Heart left ventricle (tissue), 13 donors: Measurements from ENCODE around the gene TGFBR3.

Experiments used
- POLR2A ChIP-seq, 2 donors: fragments of 450-650 bp; IDR thresholded peaks; one replicate each; pipeline ENCODE4 v1.6.1; 2017; ENCODE audit warnings: antibody characterized with exemption in 2 of 2, mild to moderate bottlenecking in 2 of 2, moderate library complexity in 2 of 2
- TF ChIP-seq, protein P1 (sequence below), 12 donors: fragments of 200-600 bp; sonication (generic) in 4 of 12; IDR thresholded peaks; one replicate each; pipeline versions ENCODE4 v1.5.0 to v1.8.0; 2018 to 2022; ENCODE audit warnings: antibody characterized with exemption in 12 of 12, mild to moderate bottlenecking in 5 of 12
- donor health status: ischemic (EF 13 %, LVEDD 7.1; RV severe dilation, severe dysfunction).
- donor health status: DM: no; HTN: yes; CAD: no.
- donor health status: DM: no; HTN: no; CAD: no.
- donor health status: ischemic (EF 25% LVEDD 6.9; RV normal size, moderate dysfunction).
- donor health status: ischemic (EF 25% LVEDD 5.7; RV mildly dilated, moderate dysfunction).
- donor health status: ischemic (EF 35%, LVEDD 5.7; RV mildly dilated, moderate dysfunction).
- donor health status: nonischemic (EF 11% LVEDD 7.7; RV severe dilation, severe dysfunction).
- donor health status: DM: yes; HTN: yes; CAD: no.
- donor health status: PGD.
- donor health status: ischemic (EF 29% LVEDD 5.4; RV normal size, mild dysfunction).
- donor health status: nonischemic (EF 23%, LVEDD 6.1; RV moderate dilation, normal function).

DNA sequence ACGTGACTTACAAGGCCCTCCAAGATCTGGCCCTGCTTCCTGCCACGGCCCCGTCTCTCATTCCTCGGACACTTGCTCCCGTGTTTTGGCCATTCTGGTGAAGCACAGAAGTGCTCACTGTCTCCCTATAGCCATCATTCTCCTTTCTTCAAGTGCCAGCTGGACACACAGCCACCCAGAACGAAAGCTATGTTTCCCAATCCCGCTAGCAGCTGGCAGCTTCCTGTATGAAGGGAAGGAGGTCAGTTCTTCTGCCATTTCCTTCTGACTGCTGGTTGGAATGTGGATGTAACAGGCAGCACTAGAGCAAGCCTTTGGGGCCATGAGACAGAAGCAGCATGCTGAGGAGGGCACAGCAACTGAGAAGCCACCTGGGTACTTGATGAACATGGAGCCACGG lies 82.8 kb downstream of the TGFBR3 start:
- TF ChIP-seq, protein P1, sequence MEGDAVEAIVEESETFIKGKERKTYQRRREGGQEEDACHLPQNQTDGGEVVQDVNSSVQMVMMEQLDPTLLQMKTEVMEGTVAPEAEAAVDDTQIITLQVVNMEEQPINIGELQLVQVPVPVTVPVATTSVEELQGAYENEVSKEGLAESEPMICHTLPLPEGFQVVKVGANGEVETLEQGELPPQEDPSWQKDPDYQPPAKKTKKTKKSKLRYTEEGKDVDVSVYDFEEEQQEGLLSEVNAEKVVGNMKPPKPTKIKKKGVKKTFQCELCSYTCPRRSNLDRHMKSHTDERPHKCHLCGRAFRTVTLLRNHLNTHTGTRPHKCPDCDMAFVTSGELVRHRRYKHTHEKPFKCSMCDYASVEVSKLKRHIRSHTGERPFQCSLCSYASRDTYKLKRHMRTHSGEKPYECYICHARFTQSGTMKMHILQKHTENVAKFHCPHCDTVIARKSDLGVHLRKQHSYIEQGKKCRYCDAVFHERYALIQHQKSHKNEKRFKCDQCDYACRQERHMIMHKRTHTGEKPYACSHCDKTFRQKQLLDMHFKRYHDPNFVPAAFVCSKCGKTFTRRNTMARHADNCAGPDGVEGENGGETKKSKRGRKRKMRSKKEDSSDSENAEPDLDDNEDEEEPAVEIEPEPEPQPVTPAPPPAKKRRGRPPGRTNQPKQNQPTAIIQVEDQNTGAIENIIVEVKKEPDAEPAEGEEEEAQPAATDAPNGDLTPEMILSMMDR (IDR thresholded peaks at IDR 0.05), result no peak
- TF ChIP-seq POLR2A (IDR thresholded peaks at IDR 0.05), result no peak
